Activated T-cell treated with anti-CD3 and anti-CD28 coated beads for 24 hours (primary cell): ENCODE measurements around the gene PLEKHH2.
"Not testable (repeated sequence)": the region's sequence is repeated elsewhere in the genome, so short reads cannot be mapped to it uniquely, and the experiment has no call there.

Experiments
- DNase-seq: peaks from one replicate; pipeline ENCODE4 v3.0.0-alpha.2; 2020; ENCODE audit warnings: low read depth

The PLEKHH2 gene

GRCh38 chr2:43636621-43637020, 439 bp upstream of the PLEKHH2 start:
- DNase-seq: no peak

DNA sequence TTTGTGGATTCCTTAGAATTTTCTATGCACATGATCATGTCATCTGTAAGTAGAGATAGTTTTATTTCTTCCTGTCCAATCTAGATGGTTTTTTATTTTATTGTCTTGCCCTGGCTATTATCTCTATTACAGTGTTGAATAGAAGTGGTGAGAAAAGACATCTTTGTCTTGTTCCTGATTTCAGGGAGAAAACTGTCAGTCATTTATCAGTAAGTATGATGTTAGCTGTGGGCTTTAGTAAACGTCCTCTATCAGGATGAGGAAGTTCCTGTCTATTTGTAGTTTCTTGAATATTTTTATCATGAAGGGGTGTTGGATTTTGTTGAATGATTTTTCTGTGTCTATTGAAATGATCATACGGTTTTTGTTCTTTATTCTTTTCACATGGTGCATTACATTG, 5.3 kb downstream of the PLEKHH2 start:
- no peak for DNase-seq

GRCh38 chr2:43643680-43644079, 6.6 kb downstream of the PLEKHH2 start:
- no peak for DNase-seq

DNA sequence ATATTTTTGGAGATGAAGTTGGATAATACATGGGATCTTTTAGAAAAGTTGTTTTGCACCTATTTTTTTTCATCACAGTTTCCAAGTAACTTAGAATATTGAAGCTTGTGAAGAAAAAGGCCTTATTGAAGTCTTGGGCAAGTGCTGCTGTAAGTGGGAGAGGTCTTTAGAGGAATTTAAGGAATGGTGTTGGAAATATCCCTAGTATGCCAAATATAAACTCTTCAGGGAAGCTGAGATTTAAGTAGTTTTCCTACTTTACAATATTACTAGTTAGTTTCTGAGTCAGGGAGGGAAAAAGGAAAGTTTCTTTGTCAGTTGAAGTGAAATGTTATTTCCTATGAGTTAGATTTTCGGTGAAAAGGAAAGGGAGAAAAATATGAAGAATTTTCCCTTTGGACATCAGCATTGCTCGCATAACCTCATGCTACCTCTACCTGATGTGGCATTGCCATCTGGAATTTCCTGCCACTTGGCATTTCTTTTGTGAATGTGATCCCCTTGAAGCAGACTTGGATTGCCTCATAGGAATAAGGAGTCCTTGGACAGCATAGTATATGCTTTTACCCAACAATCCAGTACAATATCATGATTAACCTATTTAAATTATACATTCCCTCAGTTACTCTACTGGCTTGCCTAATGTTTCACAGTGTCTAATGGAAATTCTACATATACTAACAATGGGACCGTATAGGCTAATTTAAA, 12.1 kb downstream of the PLEKHH2 start:
- DNase-seq: no peak

DNA sequence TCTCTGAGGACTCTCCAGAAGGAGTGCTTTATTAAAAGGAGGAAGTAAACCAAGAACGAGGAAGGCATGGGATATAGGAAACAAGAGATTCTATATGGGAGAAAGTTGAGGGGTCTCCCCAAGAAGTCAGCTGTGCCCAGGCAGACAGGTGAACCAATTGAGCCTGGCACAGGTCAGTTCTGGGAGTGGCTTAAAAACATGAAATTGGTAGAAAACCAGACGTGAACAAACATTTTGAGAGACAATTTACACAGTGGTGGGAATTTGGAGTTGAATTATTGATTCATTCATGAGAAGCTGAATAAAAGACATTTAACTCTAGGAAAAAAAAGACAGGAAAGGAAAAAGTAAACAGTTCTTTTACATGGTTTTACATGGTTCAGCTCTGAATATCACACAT, 16.4 kb downstream of the PLEKHH2 start:
- DNase-seq: no peak

GRCh38 chr2:43657241-43657640, 20.2 kb downstream of the PLEKHH2 start:
- no peak for DNase-seq

- no peak for DNase-seq
Observed at GRCh38 chr2:43675646-43676321, 38.7 kb downstream of the PLEKHH2 start.

GRCh38 chr2:43676322-43677050, 39.4 kb downstream of the PLEKHH2 start, which contains the start of gene C1GALT1C1L:
TSS of gene C1GALT1C1L (minus strand) at chr2:43676429. CDS start at chr2:43676322, 107 bp downstream.
- peak; percentile 32 for DNase-seq

- not testable (repeated sequence) for DNase-seq
Observed at GRCh38 chr2:43677783-43678182, 40.7 kb downstream of the PLEKHH2 start.

- DNase-seq: no peak
Observed at GRCh38 chr2:43685357-43685756, 48.3 kb downstream of the PLEKHH2 start.

- DNase-seq: no peak
Observed at GRCh38 chr2:43689999-43690398, 52.9 kb downstream of the PLEKHH2 start.

DNA sequence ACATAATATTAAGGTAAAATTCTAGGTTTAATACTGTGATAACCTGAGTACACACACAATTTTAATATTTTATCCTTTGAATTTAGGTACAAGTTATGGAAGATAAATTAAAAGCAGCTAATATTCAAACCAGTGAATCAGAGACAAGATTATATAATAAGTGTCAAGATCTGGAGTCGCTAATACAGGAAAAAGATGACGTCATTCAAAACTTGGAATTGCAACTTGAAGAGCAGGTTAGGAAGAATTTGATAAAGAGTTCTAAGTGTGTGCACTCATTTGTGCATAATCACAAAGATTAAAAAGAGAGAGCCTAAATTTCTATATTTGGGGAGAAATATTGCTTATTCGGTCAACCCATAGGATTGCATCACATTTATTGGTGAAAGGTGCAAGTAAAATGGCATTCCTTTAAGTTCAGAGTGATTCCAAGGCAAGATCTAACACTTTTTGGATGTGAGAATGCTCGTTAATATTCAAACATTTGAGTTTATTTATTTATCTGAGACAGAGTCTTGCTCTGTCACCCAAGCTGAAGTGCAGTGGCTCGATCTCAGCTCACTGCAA, 55.5 kb downstream of the PLEKHH2 start:
- DNase-seq: no peak

DNA sequence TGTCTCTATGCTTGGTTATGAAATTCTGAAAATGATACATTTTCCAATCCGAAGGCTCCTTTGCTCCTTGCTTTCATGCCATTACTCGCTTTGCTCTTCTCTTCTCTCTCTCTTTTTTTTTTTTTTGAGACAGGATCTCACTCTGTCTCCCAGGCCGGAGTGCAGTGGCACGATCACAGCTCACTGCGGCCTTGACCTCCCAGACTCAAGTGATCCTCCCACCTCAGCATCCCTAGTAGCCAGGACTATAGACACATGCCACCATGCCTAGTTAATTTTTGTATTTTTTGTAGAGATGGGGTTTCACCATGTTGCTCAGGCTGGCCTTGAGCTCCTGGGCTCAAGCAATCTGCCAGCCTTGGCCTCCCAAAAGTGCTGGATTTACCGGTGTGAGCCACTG, 61.1 kb downstream of the PLEKHH2 start:
- not testable (repeated sequence) for DNase-seq

DNA sequence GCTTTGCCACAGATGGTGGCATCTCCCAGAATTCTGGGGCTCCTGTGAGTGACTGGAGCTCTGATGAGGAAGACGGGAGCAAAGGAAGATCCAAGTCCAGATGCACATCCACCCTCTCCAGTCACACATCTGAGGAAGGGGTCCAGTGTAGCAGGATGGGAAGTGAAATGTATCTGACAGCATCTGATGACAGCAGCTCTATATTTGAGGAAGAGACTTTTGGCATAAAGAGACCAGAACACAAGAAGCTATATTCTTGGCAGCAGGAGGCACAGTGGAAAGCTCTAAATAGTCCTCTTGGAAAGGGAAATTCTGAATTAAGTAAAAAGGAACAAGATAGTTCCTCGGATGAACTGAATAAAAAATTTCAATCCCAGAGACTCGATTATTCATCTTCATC, 62.7 kb downstream of the PLEKHH2 start:
- DNase-seq: no peak

DNA sequence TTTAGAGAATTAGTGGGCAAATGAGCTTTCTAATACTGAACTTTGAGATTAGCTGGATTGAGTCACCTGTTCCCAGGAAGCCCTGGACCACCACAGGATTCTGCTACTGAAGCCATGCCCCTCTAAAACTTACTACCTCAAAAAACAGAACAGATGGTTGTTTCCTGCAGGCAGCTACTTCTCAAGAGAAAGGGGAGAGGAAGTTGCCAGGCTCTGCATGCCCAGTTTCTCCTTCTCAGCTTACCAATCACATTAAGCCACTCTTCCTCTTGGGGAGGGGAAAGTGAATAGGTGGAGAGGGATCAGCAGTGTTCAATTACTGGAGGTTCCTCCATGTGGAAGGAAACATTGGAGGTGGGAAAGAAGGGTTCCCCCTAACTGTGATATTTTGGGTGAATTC, 64.1 kb downstream of the PLEKHH2 start:
- no peak for DNase-seq

DNA sequence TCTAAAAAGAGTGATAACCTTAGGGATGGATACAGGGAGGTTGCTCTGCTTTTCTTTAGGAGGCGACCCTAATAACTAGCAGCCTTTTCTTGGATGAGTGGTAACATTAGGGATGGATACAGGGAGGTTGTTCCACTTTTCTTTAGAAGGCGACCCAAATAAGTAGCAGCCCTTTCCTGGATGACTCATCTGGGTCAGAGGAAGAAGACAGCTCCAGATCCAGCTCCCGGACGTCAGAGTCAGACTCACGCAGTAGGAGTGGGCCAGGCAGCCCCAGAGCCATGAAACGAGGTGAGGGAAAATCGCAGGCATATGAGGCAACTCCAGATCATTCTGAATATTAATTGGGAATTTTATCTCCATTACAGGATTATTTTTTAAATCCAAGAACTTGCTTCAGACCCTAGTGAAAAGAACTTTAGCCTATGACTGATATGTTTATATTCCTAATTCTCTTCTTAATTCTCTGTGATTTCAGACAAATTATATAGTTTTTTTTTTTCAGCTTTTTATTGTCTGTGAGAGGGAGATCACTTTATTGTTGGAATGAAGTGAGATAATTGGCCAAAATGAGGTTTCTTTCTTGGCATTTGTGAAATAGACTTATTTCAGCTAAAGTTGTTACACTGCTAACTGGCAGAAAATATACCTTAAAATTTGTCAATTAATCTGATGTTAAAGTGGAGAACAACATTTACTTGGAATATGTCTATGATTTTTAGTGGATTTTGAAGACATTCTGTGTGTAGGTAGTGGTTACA, 70.4 kb downstream of the PLEKHH2 start:
- no peak for DNase-seq

- no peak for DNase-seq
Observed at GRCh38 chr2:43708178-43708577, 71.1 kb downstream of the PLEKHH2 start.

DNA sequence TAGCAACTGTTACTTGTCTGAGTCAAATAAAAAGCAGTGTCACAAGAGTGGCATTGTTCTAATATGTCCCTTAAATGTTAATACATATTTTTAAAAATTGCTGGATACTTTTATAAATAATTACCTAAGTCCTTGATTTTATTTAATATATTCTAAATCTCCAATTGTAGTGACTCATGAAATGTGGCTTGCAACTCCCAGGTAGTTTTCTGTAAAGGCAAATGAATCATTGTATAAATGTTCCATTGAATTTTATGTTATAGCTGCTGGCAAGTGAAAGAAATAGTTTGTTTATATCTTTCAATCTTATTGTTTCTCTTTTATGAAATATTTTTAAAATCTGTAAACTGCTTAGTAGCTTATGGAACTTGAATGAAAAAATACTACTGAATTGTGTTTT, 71.8 kb downstream of the PLEKHH2 start:
- DNase-seq: no peak

DNA sequence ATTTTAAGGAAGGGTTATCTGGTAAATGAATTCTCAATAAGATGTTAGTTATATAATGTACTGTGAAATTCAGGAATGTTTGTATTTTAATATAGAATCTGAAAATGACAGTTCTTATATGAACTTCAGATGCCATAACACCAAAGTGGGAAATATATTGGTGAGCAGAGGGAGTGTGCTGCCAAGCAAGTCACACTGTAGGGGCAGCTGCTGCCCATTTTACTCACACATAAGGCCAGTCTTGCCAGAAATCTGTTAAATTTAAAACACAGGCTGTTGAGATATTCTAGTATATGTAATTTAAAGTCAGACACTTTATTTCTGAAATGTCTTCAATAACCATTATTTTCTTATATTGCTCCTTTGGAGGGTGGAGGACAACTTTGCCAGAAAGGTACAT, 73.8 kb downstream of the PLEKHH2 start:
- DNase-seq: no peak

GRCh38 chr2:43714164-43714563, 77.1 kb downstream of the PLEKHH2 start:
- DNase-seq: no peak

DNA sequence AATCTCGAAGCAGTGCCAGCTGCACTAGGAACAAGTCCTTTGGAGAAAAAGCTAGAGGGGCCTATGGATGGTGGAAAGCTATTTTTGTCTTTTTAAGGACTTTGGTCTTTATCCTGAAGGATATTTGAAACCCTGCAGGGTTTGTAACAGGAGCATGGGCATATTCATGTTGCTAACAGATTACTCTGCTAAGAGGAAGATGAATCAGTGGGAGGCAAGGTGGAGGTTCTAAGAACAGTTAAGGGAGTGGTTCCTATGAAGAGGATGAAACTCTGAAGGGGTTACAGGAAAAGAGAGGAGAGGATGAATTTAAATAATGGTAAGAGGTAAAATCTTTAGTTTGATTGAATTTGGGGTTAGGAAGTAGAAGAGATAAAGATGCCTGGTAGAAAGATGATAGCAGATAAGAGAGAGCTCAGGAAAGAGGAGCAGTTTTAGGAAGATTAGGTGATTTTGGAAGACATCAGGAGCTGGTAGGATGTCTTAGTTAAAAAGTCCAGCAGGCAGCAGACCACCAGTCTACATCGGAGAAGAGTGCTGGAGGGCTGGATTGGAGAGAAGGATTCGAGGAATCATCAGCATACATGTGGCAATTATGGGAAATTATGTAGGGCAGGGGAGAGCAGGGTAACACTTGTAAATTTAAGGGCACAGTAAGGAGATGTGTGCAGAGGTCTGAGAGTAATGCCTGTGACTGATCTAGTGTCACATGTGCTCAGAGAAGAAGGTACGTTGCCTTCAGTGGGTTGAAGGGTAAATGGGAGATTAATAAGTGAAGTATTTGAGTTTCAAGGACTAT, 78.4 kb downstream of the PLEKHH2 start:
- no peak for DNase-seq
